HUDEP-2 (cell line): ENCODE results near the gene CPEB3.

ENCODE experiments used
- DNase-seq, 76 experiments: peaks; one replicate each; lab custom pipeline; 2025; ENCODE audit not compliant: unreplicated experiment in 76 of 76; lab: John Stamatoyannopoulos, UW

CPEB3 gene

GRCh38 chr10:92110039-92110794 is 180.7 kb downstream of the CPEB3 start:
- no peak for DNase-seq

- no peak for DNase-seq
These were observed 182.1 kb downstream of the CPEB3 start for GRCh38 chr10:92108747-92109146.

GRCh38 chr10:92108120-92108519 is 182.8 kb downstream of the CPEB3 start:
- no peak for DNase-seq

- no peak for DNase-seq
These were observed 187.3 kb downstream of the CPEB3 start for GRCh38 chr10:92103376-92104090.

GRCh38 chr10:92102601-92103213 is 188.2 kb downstream of the CPEB3 start:
- DNase-seq: no peak

- DNase-seq: no peak
These were observed 195.9 kb downstream of the CPEB3 start for GRCh38 chr10:92094960-92095359.

- DNase-seq: no peak
These were observed 198.9 kb downstream of the CPEB3 start for GRCh38 chr10:92091965-92092364.

- DNase-seq: peak in 69 of 76 experiments; percentile 5 to 80 (median 52)
These were observed 203.0 kb downstream of the CPEB3 start for GRCh38 chr10:92087750-92088395.

- no peak for DNase-seq
These were observed 208.1 kb downstream of the CPEB3 start for GRCh38 chr10:92082583-92083280.

GRCh38 chr10:92081641-92082040 is 209.2 kb downstream of the CPEB3 start:
- DNase-seq: no peak

GRCh38 chr10:92080244-92080643 is 210.6 kb downstream of the CPEB3 start:
- DNase-seq: no peak

GRCh38 chr10:92079003-92079402 is 211.9 kb downstream of the CPEB3 start:
- no peak for DNase-seq

GRCh38 chr10:92076722-92077121 is 214.2 kb downstream of the CPEB3 start:
- DNase-seq: no peak

GRCh38 chr10:92075829-92076228 is 215.0 kb downstream of the CPEB3 start:
- no peak for DNase-seq

- DNase-seq: peak in 9 of 76 experiments; percentile 1 to 25 (median 4)
These were observed 216.6 kb downstream of the CPEB3 start for GRCh38 chr10:92074126-92074887.

- no peak for DNase-seq
These were observed 222.0 kb downstream of the CPEB3 start for GRCh38 chr10:92068900-92069299.

GRCh38 chr10:92066386-92066785 is 224.5 kb downstream of the CPEB3 start:
- no peak for DNase-seq

GRCh38 chr10:92064506-92064905 is 226.4 kb downstream of the CPEB3 start:
- no peak for DNase-seq

GRCh38 chr10:92062273-92062672 is 228.6 kb downstream of the CPEB3 start:
- no peak for DNase-seq

- DNase-seq: no peak
These were observed 236.1 kb downstream of the CPEB3 start for GRCh38 chr10:92054807-92055206.
